T-cell (primary cell): ENCODE data around the gene TRPM3. TPM values are rescaled to one million over a fixed set of nuclear protein-coding genes. Genes with fewer than 3 reads are reported as not detected.

Experiments used
- ATAC-seq, 4 experiments: fragments of 200-7000 bp in 3 of 4; fragments of 150-1000 bp in 1 of 4; cut with Tn5 transposase; replicated peaks in 1 of 4; 1 replicate in 3 of 4; 2 replicates in 1 of 4; pipeline ENCODE4 v1.10.0; 2021; ENCODE audit warnings: moderate library complexity in 3 of 4, mild to moderate bottlenecking in 2 of 4, moderate number of reproducible peaks in 1 of 4
- CTCF ChIA-PET, 2 donors: fragments of 300-600 bp; sonication (Branson Sonifier 250); formaldehyde crosslinking; loops; one replicate each; lab custom pipeline; 2022; ENCODE audit warnings: antibody characterized with exemption in 2 of 2; lab: Charles Lee
- POLR2A ChIA-PET, 2 donors: fragments of 300-600 bp; sonication (Branson Sonifier 250); formaldehyde crosslinking; loops; one replicate each; lab custom pipeline; 2022; ENCODE audit warnings: antibody characterized with exemption in 2 of 2; lab: Charles Lee
- DNase-seq, 35 experiments: peaks; one replicate each; pipeline versions ENCODE4 v3.0.0 to v3.0.0-alpha.2; 2013 to 2023
- H3K27ac ChIP-seq: one replicate; pipeline ENCODE4 v1.5.1; 2013; ENCODE audit warnings: low read length
- H3K27me3 ChIP-seq, 2 experiments: replicated peaks in 1 of 2; 1 replicate in 1 of 2; 2 replicates in 1 of 2; pipeline versions ENCODE4 v1.6.1 to v1.7.0; 2013; ENCODE audit warnings: low read length in 1 of 2, mixed read lengths in 1 of 2; ENCODE audit not compliant: control insufficient read depth in 2 of 2, insufficient read depth in 2 of 2; ENCODE audit errors: extremely low read depth in 1 of 2
- H3K36me3 ChIP-seq, 2 donors: 1 replicate in 1 of 2; 2 replicates in 1 of 2; pipeline versions ENCODE4 v1.6.1 to v1.7.0; 2013; ENCODE audit warnings: low read length in 1 of 2; ENCODE audit not compliant: control insufficient read depth in 2 of 2, insufficient read depth in 1 of 2; ENCODE audit errors: extremely low read depth in 1 of 2
- H3K4me1 ChIP-seq, 2 experiments: 1 replicate in 1 of 2; 2 replicates in 1 of 2; pipeline versions ENCODE4 v1.6.1 to v1.7.0; 2013; ENCODE audit warnings: low read length in 2 of 2, mixed read lengths in 1 of 2; ENCODE audit not compliant: insufficient read depth in 2 of 2, control insufficient read depth in 1 of 2; ENCODE audit errors: extremely low read depth in 1 of 2
- H3K4me3 ChIP-seq, 2 donors: 1 replicate in 1 of 2; 2 replicates in 1 of 2; pipeline versions ENCODE4 v1.5.1 to v1.7.0; 2013; ENCODE audit warnings: mild to moderate bottlenecking in 2 of 2, low read length in 1 of 2, moderate library complexity in 1 of 2; ENCODE audit not compliant: control insufficient read depth in 1 of 2; ENCODE audit errors: extremely low read depth in 1 of 2
- H3K9me3 ChIP-seq: 2 replicates; pipeline ENCODE4 v1.7.0; 2013
- H3K27ac Mint-ChIP-seq, 2 donors: one replicate each; pipeline ENCODE4 v1.8.0; 2020 to 2021; ENCODE audit warnings: mild to moderate bottlenecking in 2 of 2, mixed read lengths in 2 of 2
- H3K27me3 Mint-ChIP-seq, 2 donors: one replicate each; pipeline ENCODE4 v1.8.0; 2021 to 2022; ENCODE audit warnings: mixed read lengths in 2 of 2
- H3K36me3 Mint-ChIP-seq: one replicate; pipeline ENCODE4 v1.8.0; 2021; ENCODE audit warnings: mixed read lengths
- H3K4me1 Mint-ChIP-seq, 3 donors: one replicate each; pipeline ENCODE4 v1.8.0; 2020 to 2022; ENCODE audit warnings: mixed read lengths in 3 of 3, mild to moderate bottlenecking in 1 of 3
- H3K4me3 Mint-ChIP-seq, 3 donors: one replicate each; pipeline ENCODE4 v1.8.0; 2020 to 2022; ENCODE audit warnings: mild to moderate bottlenecking in 3 of 3, mixed read lengths in 3 of 3, moderate library complexity in 3 of 3
- H3K9me3 Mint-ChIP-seq, 3 donors: one replicate each; pipeline ENCODE4 v1.8.0; 2020 to 2022; ENCODE audit warnings: mixed read lengths in 3 of 3
- WGBS: methylation state at CpG from one replicate; pipeline ENCODE4 v1.1.5; 2013; ENCODE audit warnings: missing lambda C conversion rate; ENCODE audit not compliant: insufficient coverage; 5-methylcytosine and 5-hydroxymethylcytosine counted together
- total RNA-seq, 35 experiments: library from RNA in 6 of 35; stranded (reverse) in 6 of 35; fragments of 120-200 nt in 1 of 35; gene quantifications; one replicate each; pipeline versions ENCODE4 v1.2.1 to v1.2.4 and lab custom pipeline; 2013 to 2026

The TRPM3 gene
- total RNA-seq, 5 donors from 2014 or later (not counting 1 experiment from before 2014, with no cell fraction given) = not detected

DNA sequence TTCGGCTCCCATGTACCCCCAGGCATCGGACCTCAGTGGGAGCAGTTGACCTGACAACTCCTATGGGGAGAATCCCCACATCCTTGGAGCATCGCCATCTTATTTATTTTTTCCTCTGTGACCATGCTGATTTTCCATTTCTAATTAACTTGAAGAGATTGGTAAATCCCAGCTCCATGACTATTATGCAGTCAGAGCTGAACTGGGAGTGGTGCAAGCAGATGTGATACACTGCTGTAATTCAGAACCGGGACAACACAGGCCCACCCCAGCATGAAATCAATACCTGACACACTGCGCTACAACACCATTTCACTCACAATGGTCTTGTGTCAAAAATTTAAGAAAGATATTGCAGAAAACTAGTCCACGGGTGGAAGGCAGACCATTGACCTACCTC is 1.0 kb upstream of the TRPM3 start:
- no peak for ATAC-seq
- Histone ChIP-seq H3K4me1 (no peaks in the 10 kb centered on the region), H3K4me3 (no peak overlapping the region), H3K27ac (no peak overlapping the region), H3K27me3 (peaks cover 0 to 7% of the 10 kb centered on the region in 2 experiments), H3K36me3 (no peaks in the 10 kb centered on the region), H3K9me3 (no peaks in the 10 kb centered on the region)
- Mint-ChIP-seq H3K4me1 (peaks cover 0 to 2% (median 0%) of the 10 kb centered on the region in 3 donors), H3K9me3 (peaks cover 0 to 2% (median 0%) of the 10 kb centered on the region in 3 donors), H3K4me3 (no peak overlapping the region), H3K27me3 (peaks cover 5 to 22% of the 10 kb centered on the region in 2 donors), H3K27ac (no peak overlapping the region), H3K36me3 (no peaks in the 10 kb centered on the region)
- no peak for DNase-seq
- ChIA-PET CTCF (no interaction called here), POLR2A (no interaction called here)
- no CpG with 5 or more reads among the region's 6 CpGs for WGBS

DNA sequence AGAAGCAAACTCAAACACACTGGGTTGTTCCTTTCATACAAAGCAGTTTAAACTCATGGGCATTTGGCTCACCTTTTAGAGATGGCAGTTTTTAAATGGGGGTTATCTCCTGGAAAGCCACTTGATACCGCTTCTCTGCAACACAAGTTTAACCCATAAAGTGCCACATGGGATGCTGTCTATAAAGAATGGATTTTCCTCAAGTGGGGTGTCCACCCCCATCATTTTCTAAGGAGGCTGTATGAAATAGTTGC is 528 bp upstream of the TRPM3 start:
- ChIA-PET CTCF (no interaction called here), POLR2A (no interaction called here)
- no CpG with 5 or more reads among the region's 1 CpG for WGBS
- H3K27me3 ChIP-seq = peaks cover 0 to 7% of the 10 kb centered on the region in 2 experiments
- DNase-seq (no peak), ATAC-seq (no peak)
- Mint-ChIP-seq H3K27me3 (peaks cover 5 to 22% of the 10 kb centered on the region in 2 donors), H3K4me1 (peaks cover 0 to 2% (median 0%) of the 10 kb centered on the region in 3 donors), H3K36me3 (no peaks in the 10 kb centered on the region), H3K9me3 (peaks cover 0 to 2% (median 0%) of the 10 kb centered on the region in 3 donors), H3K27ac (no peak overlapping the region), H3K4me3 (no peak overlapping the region)
- H3K4me1 ChIP-seq = no peaks in the 10 kb centered on the region
- H3K27ac ChIP-seq = no peak overlapping the region
- no peak overlapping the region for H3K4me3 ChIP-seq
- H3K9me3 ChIP-seq = no peaks in the 10 kb centered on the region
- no peaks in the 10 kb centered on the region for H3K36me3 ChIP-seq

- Histone ChIP-seq H3K27ac (no peak overlapping the region), H3K36me3 (no peaks in the 10 kb centered on the region), H3K9me3 (no peaks in the 10 kb centered on the region), H3K4me3 (no peak overlapping the region), H3K4me1 (no peaks in the 10 kb centered on the region), H3K27me3 (peaks cover 0 to 7% of the 10 kb centered on the region in 2 experiments)
- ChIA-PET POLR2A (no interaction called here), CTCF (no interaction called here)
- no peaks in the 10 kb centered on the region for H3K36me3 Mint-ChIP-seq
- DNase-seq (no peak), ATAC-seq (no peak)
- H3K27ac Mint-ChIP-seq = no peak overlapping the region
- H3K4me1 Mint-ChIP-seq = peaks cover 0 to 2% (median 0%) of the 10 kb centered on the region in 3 donors
- no peak overlapping the region for H3K4me3 Mint-ChIP-seq
- WGBS = 66% methylated on average over 5 of the region's 11 CpGs
- peaks cover 5 to 22% of the 10 kb centered on the region in 2 donors for H3K27me3 Mint-ChIP-seq
- peaks cover 0 to 2% (median 0%) of the 10 kb centered on the region in 3 donors for H3K9me3 Mint-ChIP-seq
Observed at GRCh38 chr9:71120501-71121247, 747 bp downstream of the TRPM3 start.

DNA sequence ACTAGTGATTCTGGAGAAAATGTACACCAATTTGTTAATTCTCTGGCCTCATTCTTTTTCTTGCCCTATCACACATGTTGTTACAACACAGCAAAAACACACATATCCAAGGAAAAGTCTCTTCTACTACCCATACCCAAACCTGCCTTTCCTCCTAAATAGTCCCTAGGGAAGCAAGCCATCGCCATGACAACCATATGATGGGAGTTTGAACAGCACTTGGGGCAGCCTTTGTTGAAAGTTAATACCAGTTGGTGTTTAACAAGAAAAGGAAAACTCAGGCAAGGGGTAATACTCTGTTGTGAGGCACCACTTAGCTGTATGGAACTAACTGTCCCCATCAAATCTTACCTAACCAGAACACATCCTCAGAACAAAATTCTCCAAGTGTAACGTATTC is 1.7 kb downstream of the TRPM3 start:
- ATAC-seq (no peak), DNase-seq (no peak)
- H3K27me3 ChIP-seq = peaks cover 0 to 7% of the 10 kb centered on the region in 2 experiments
- no peak overlapping the region for H3K27ac Mint-ChIP-seq
- no peaks in the 10 kb centered on the region for H3K36me3 Mint-ChIP-seq
- H3K27ac ChIP-seq = no peak overlapping the region
- peaks cover 0 to 2% (median 0%) of the 10 kb centered on the region in 3 donors for H3K9me3 Mint-ChIP-seq
- no peak overlapping the region for H3K4me3 ChIP-seq
- ChIA-PET CTCF (interaction anchor here in 1 of 2 donors (0.5 kb wide), 1 partner anchor 1897 kb away, joined by 3 read pairs; no protein-coding TSS in a partner anchor), POLR2A (no interaction called here)
- H3K9me3 ChIP-seq = no peaks in the 10 kb centered on the region
- H3K4me1 Mint-ChIP-seq = peaks cover 0 to 2% (median 0%) of the 10 kb centered on the region in 3 donors
- no peaks in the 10 kb centered on the region for H3K4me1 ChIP-seq
- H3K36me3 ChIP-seq = no peaks in the 10 kb centered on the region
- no CpG with 5 or more reads among the region's 2 CpGs for WGBS
- H3K4me3 Mint-ChIP-seq = no peak overlapping the region
- H3K27me3 Mint-ChIP-seq = peaks cover 5 to 22% of the 10 kb centered on the region in 2 donors

DNA sequence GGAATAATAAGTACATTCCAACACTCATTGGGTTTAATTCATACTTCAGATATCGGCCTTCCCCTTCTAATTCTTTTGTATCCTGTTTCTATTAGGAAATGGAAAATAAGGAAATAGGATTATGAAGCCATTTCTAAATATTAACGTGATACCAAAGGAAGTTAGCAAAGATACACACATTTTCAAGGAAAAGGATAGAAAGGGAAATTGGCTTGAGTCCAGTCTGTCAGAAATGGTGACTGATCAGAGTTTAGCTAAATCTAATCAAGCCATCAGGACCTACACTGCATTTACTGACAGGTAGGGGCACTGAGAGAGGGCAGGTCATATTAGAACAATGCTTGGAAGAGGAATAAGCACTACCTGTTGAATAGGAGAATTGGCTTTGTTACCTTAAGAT is 3.1 kb downstream of the TRPM3 start:
- Mint-ChIP-seq H3K27me3 (peaks cover 5 to 16% of the 10 kb centered on the region in 2 donors), H3K4me1 (peaks cover 0 to 2% (median 0%) of the 10 kb centered on the region in 3 donors), H3K4me3 (no peak overlapping the region), H3K27ac (no peak overlapping the region), H3K9me3 (no peaks in the 10 kb centered on the region), H3K36me3 (no peaks in the 10 kb centered on the region)
- POLR2A ChIA-PET = no interaction called here
- Histone ChIP-seq H3K27me3 (peaks cover 0 to 7% of the 10 kb centered on the region in 2 experiments), H3K4me3 (no peak overlapping the region), H3K9me3 (no peaks in the 10 kb centered on the region), H3K27ac (no peak overlapping the region), H3K36me3 (no peaks in the 10 kb centered on the region), H3K4me1 (no peaks in the 10 kb centered on the region)
- CTCF ChIA-PET = no interaction called here
- DNase-seq (no peak), ATAC-seq (no peak)
- no CpG with 5 or more reads among the region's 2 CpGs for WGBS

- ATAC-seq = no peak
- H3K4me1 ChIP-seq = no peaks in the 10 kb centered on the region
- H3K4me3 ChIP-seq = no peak overlapping the region
- Mint-ChIP-seq H3K4me1 (no peaks in the 10 kb centered on the region), H3K36me3 (no peaks in the 10 kb centered on the region), H3K27ac (no peak overlapping the region), H3K27me3 (peaks cover 0 to 11% of the 10 kb centered on the region in 2 donors), H3K9me3 (no peaks in the 10 kb centered on the region), H3K4me3 (no peak overlapping the region)
- DNase-seq = no peak
- WGBS = 30% methylated on average over 2 of the region's 3 CpGs
- ChIA-PET CTCF (no interaction called here), POLR2A (no interaction called here)
- no peak overlapping the region for H3K27ac ChIP-seq
- H3K27me3 ChIP-seq = no peaks in the 10 kb centered on the region
- no peaks in the 10 kb centered on the region for H3K36me3 ChIP-seq
- H3K9me3 ChIP-seq = no peaks in the 10 kb centered on the region
Observed at GRCh38 chr9:71115448-71115975, 5.9 kb downstream of the TRPM3 start.
